ENCODE results near the gene STK24.

STK24 gene

DNA sequence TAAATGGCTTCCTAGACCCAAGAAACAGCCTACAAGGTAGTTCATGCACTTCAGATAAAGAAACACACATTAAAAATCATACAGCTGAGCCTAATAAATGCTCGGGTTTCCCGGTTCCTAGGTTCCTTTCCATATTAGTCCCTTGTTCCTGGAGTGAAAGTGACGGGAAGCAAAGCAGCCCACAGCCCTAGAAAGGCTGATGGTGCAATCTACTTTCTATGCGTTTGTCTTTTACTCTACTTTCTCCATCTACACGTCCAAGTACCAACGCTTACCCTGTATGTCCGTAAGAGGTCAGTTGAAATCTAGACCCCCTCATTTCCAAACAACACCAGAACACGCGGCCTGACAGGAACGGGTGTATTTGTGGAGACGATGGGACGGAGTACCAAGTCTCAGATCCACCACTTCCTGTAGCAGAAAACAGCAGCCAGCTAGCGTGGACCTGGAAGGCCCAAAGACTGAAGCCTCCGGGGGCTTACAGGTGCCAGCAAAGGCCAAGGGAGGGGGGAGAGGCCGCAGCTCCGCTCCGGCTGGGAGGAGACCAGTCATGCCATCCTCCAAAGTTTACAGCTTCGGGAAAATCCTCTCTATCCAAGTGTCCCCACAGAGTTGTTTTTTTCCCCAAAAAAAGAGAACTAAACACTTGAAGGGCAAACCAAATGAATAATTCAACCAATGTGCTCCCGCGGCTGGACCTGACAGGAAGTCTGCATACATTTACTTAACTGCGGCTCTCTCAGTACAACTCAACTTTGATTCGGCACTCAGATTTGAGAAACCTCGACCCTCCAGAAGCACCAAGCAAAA is 34.1 kb downstream of the STK24 start:
- peak overlapping the region; percentile 4 for H3K4me2 ChIP-seq (ENCODE audit: low read depth, low read length, poor library complexity, severe bottlenecking)
- peaks cover 15% of the 10 kb centered on the region for H3K4me1 ChIP-seq (ENCODE audit: insufficient read depth, low read length, poor library complexity, severe bottlenecking)
- H3K79me2 ChIP-seq (ENCODE audit: insufficient read depth, low read length): peaks cover 98% of the 10 kb centered on the region
- H4K20me1 ChIP-seq (ENCODE audit: insufficient read depth, low read length, poor library complexity, severe bottlenecking): peaks cover 62% of the 10 kb centered on the region
- H3K4me3 ChIP-seq (ENCODE audit: low read length, poor library complexity, severe bottlenecking): no peak overlapping the region
- no peak overlapping the region for H3K9ac ChIP-seq (ENCODE audit: low read depth, low read length, poor library complexity, severe bottlenecking)
- no peaks in the 10 kb centered on the region for H3K27me3 ChIP-seq (ENCODE audit: insufficient read depth, low read length, poor library complexity, severe bottlenecking)
- TF ChIP-seq, protein P1, sequence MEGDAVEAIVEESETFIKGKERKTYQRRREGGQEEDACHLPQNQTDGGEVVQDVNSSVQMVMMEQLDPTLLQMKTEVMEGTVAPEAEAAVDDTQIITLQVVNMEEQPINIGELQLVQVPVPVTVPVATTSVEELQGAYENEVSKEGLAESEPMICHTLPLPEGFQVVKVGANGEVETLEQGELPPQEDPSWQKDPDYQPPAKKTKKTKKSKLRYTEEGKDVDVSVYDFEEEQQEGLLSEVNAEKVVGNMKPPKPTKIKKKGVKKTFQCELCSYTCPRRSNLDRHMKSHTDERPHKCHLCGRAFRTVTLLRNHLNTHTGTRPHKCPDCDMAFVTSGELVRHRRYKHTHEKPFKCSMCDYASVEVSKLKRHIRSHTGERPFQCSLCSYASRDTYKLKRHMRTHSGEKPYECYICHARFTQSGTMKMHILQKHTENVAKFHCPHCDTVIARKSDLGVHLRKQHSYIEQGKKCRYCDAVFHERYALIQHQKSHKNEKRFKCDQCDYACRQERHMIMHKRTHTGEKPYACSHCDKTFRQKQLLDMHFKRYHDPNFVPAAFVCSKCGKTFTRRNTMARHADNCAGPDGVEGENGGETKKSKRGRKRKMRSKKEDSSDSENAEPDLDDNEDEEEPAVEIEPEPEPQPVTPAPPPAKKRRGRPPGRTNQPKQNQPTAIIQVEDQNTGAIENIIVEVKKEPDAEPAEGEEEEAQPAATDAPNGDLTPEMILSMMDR (conservative IDR thresholded peaks at IDR 0.05; ENCODE audit: low read length): no peak
- no peak for TF ChIP-seq EZH2phosphoT487 (IDR thresholded peaks at IDR 0.05; ENCODE audit: borderline replicate concordance)
- no peaks in the 10 kb centered on the region for H3K9me2 ChIP-seq (replicated peaks; ENCODE audit: low read depth, low read length)
- H3F3A ChIP-seq (ENCODE audit: low read depth): no peaks in the 10 kb centered on the region
- no peak overlapping the region for H2AFZ ChIP-seq (ENCODE audit: low read length)
- peaks cover 4% of the 10 kb centered on the region; the same call in 1 of the 2 replicates for H3K36me3 ChIP-seq (ENCODE audit: insufficient read depth, low read length)
- H3K9me3 ChIP-seq (ENCODE audit: insufficient read depth, low read depth, low read length): no peaks in the 10 kb centered on the region

DNA sequence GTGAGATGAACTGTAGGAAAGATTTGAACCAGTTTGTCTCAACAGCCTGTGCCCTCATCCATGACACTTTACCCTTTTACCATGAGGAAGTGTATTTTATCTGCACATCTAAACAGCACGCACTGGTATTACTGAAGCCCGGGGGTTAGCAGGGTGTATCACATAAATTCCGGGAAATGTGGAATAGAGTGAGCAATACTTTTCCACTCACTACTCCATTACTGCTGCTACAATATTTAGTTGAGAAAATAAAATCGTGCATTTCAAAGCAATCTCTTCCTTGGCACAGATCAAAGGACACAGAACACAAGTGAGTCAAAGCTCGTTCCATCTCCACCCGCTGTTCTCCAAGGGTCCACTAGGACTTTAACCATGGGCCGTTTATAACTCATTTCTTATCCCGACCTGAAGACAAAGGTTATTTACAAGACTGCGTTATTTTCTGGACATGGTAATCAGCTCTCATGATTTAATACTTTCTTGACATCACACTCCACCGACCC is 35.2 kb downstream of the STK24 start:
- Histone ChIP-seq H4K20me1 (ENCODE audit: insufficient read depth, low read length, poor library complexity, severe bottlenecking) (peaks cover 69% of the 10 kb centered on the region), H3K4me2 (ENCODE audit: low read depth, low read length, poor library complexity, severe bottlenecking) (no peak overlapping the region), H3K9me2 (replicated peaks; ENCODE audit: low read depth, low read length) (no peaks in the 10 kb centered on the region)

DNA sequence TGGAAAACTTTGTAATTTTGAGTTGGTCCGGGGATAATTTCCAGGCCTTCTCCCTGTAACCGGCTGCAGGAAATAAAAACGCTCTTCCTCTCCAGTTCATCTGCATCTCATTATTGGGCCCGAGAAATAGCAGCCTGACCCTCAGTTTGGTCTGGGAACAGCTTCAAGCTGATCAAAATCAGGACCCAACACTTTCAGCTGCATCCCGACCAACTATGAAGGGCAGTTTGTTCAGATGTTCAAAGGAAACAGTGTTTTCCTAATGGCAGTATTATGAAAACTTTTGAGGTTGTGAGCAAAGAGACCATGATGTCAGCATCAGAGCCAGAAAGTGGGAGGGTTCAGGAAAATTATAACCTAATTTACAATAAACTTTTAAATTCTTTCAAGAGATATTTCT is 35.7 kb downstream of the STK24 start:
- Histone ChIP-seq H3K4me1 (ENCODE audit: insufficient read depth, low read length, poor library complexity, severe bottlenecking) (peaks cover 15% of the 10 kb centered on the region), H3K9me2 (replicated peaks; ENCODE audit: low read depth, low read length) (no peaks in the 10 kb centered on the region), H3F3A (ENCODE audit: low read depth) (no peaks in the 10 kb centered on the region), H3K27me3 (ENCODE audit: insufficient read depth, low read length, poor library complexity, severe bottlenecking) (no peaks in the 10 kb centered on the region), H3K4me2 (ENCODE audit: low read depth, low read length, poor library complexity, severe bottlenecking) (no peak overlapping the region), H3K4me3 (ENCODE audit: low read length, poor library complexity, severe bottlenecking) (no peak overlapping the region), H4K20me1 (ENCODE audit: insufficient read depth, low read length, poor library complexity, severe bottlenecking) (peaks cover 70% of the 10 kb centered on the region), H3K79me2 (ENCODE audit: insufficient read depth, low read length) (peaks cover 100% of the 10 kb centered on the region), H2AFZ (ENCODE audit: low read length) (no peak overlapping the region), H3K9me3 (ENCODE audit: insufficient read depth, low read depth, low read length) (no peaks in the 10 kb centered on the region), H3K9ac (ENCODE audit: low read depth, low read length, poor library complexity, severe bottlenecking) (no peak overlapping the region), H3K36me3 (ENCODE audit: insufficient read depth, low read length) (no peaks in the 10 kb centered on the region)
- TF ChIP-seq, protein P1 (conservative IDR thresholded peaks at IDR 0.05; ENCODE audit: low read length): no peak
- TF ChIP-seq EZH2phosphoT487 (IDR thresholded peaks at IDR 0.05; ENCODE audit: borderline replicate concordance): no peak

More for the DNA sequence above, 35.2 kb downstream of the STK24 start:
- Histone ChIP-seq H3K9ac (ENCODE audit: low read depth, low read length, poor library complexity, severe bottlenecking) (no peak overlapping the region), H3F3A (ENCODE audit: low read depth) (no peaks in the 10 kb centered on the region), H3K4me3 (ENCODE audit: low read length, poor library complexity, severe bottlenecking) (no peak overlapping the region), H3K79me2 (ENCODE audit: insufficient read depth, low read length) (peaks cover 100% of the 10 kb centered on the region), H2AFZ (ENCODE audit: low read length) (no peak overlapping the region), H3K4me1 (ENCODE audit: insufficient read depth, low read length, poor library complexity, severe bottlenecking) (peaks cover 15% of the 10 kb centered on the region), H3K27me3 (ENCODE audit: insufficient read depth, low read length, poor library complexity, severe bottlenecking) (no peaks in the 10 kb centered on the region), H3K9me3 (ENCODE audit: insufficient read depth, low read depth, low read length) (no peaks in the 10 kb centered on the region), H3K36me3 (ENCODE audit: insufficient read depth, low read length) (no peaks in the 10 kb centered on the region)
- no peak for TF ChIP-seq EZH2phosphoT487 (IDR thresholded peaks at IDR 0.05; ENCODE audit: borderline replicate concordance)
- TF ChIP-seq, protein P1 (conservative IDR thresholded peaks at IDR 0.05; ENCODE audit: low read length): no peak

Measured in Loucy (cell line).